Keratinocyte (primary cell): ENCODE data around the gene CAMKK2. TPM values are rescaled to one million over a fixed set of nuclear protein-coding genes. Genes with fewer than 3 reads are reported as not detected.
"Not testable (repeated sequence)": the region's sequence is repeated elsewhere in the genome, so short reads cannot be mapped to it uniquely, and the experiment has no call there.

Experiments
- DNase-seq: peaks from one replicate; pipeline ENCODE4 v3.0.0-alpha.2; 2011; ENCODE audit warnings: low read depth, missing footprints, low spot score
- FAIRE-seq: peaks from 2 replicates; lab custom pipeline; 2011; peaks lifted over from hg19 to GRCh38; lab: Jason Lieb, UNC
- H2AFZ ChIP-seq: 2 replicates; pipeline ENCODE4 v1.6.0; 2012; ENCODE audit warnings: low read length, control low read depth, inconsistent platforms; ENCODE audit not compliant: control insufficient read depth
- H3K27ac ChIP-seq: 2 replicates; pipeline ENCODE4 v1.5.1; 2011; ENCODE audit warnings: low read length; ENCODE audit not compliant: control insufficient read depth, insufficient read depth
- H3K27me3 ChIP-seq: 3 replicates; pipeline ENCODE4 v1.6.0; 2011; ENCODE audit warnings: low read length; ENCODE audit not compliant: control insufficient read depth, insufficient read depth; ENCODE audit errors: extremely low read depth
- H3K36me3 ChIP-seq, 2 experiments: 2 replicates in 1 of 2; 3 replicates in 1 of 2; pipeline ENCODE4 v1.5.1; 2011; ENCODE audit warnings: low read length in 2 of 2, mild to moderate bottlenecking in 1 of 2; ENCODE audit not compliant: control insufficient read depth in 2 of 2, insufficient read depth in 2 of 2; ENCODE audit errors: extremely low read depth in 1 of 2
- H3K4me1 ChIP-seq: 3 replicates; pipeline ENCODE4 v1.5.1; 2011; ENCODE audit warnings: low read length; ENCODE audit not compliant: control insufficient read depth, insufficient read depth; ENCODE audit errors: extremely low read depth
- H3K4me2 ChIP-seq: 3 replicates; pipeline ENCODE4 v1.6.0; 2011; ENCODE audit warnings: low read depth, low read length; ENCODE audit not compliant: control insufficient read depth, insufficient read depth; ENCODE audit errors: extremely low read depth
- H3K4me3 ChIP-seq, 3 experiments: fragments of 200-600 bp in 1 of 3; sonication (generic) in 1 of 3; 2 replicates in 2 of 3; 3 replicates in 1 of 3; pipeline ENCODE4 v1.5.1; 2011 to 2016; ENCODE audit warnings: low read length in 3 of 3, mild to moderate bottlenecking in 3 of 3, control low read depth in 2 of 3, inconsistent platforms in 1 of 3, low read depth in 1 of 3, mixed read lengths in 1 of 3, mixed run types in 1 of 3, moderate library complexity in 1 of 3; ENCODE audit not compliant: control insufficient read depth in 2 of 3, insufficient read depth in 2 of 3; ENCODE audit errors: extremely low read depth in 1 of 3
- H3K79me2 ChIP-seq: 2 replicates; pipeline ENCODE4 v1.6.0; 2012; ENCODE audit warnings: low read length; ENCODE audit not compliant: control insufficient read depth, insufficient read depth
- H3K9ac ChIP-seq: 3 replicates; pipeline ENCODE4 v1.6.0; 2011; ENCODE audit warnings: low read length; ENCODE audit not compliant: control insufficient read depth, insufficient read depth; ENCODE audit errors: extremely low read depth
- H3K9me1 ChIP-seq: 3 replicates; pipeline ENCODE4 v1.6.0; 2011; ENCODE audit warnings: low read length; ENCODE audit not compliant: control insufficient read depth, insufficient read depth; ENCODE audit errors: extremely low read depth
- H3K9me3 ChIP-seq: 2 replicates; pipeline ENCODE4 v1.5.1; 2012; ENCODE audit warnings: low read depth, low read length; ENCODE audit not compliant: control insufficient read depth
- H4K20me1 ChIP-seq: 3 replicates; pipeline ENCODE4 v1.6.0; 2011; ENCODE audit warnings: low read length; ENCODE audit not compliant: control insufficient read depth, insufficient read depth; ENCODE audit errors: extremely low read depth
- CTCF ChIP-seq, 3 experiments: IDR thresholded peaks in 1 of 3; conservative IDR thresholded peaks in 1 of 3; optimal IDR thresholded peaks in 1 of 3; 2 replicates in 2 of 3; 3 replicates in 1 of 3; pipeline versions ENCODE3 to v1.5.1; 2011; ENCODE audit warnings: low read length in 3 of 3, mild to moderate bottlenecking in 3 of 3, moderate library complexity in 2 of 3, control low read depth in 1 of 3, inconsistent platforms in 1 of 3; ENCODE audit not compliant: insufficient read depth in 2 of 3; ENCODE audit errors: extremely low read depth in 1 of 3
- EZH2 ChIP-seq: IDR thresholded peaks from one replicate; pipeline ENCODE4 v1.6.1; 2012; ENCODE audit warnings: inconsistent platforms, mild to moderate bottlenecking, low read length, moderate library complexity
- dilution Hi-C: fragments of 300-500 bp; cut with MboI; formaldehyde crosslinking; loops from one replicate; pipeline ENCODE4 v1.7.0; 2020; ENCODE audit warnings: low sequenced_read_pairs; ENCODE audit not compliant: extremely low pct_ligation_motif_present
- polyA plus RNA-seq, 5 experiments: library from polyadenylated mRNA; depleted of rRNA in 3 of 5; stranded (reverse) in 3 of 5; stranded (forward) in 1 of 5; unstranded in 1 of 5; fragments of >200 nt; gene quantifications; 1 replicate in 1 of 5; 2 replicates in 3 of 5; 3 replicates in 1 of 5; pipeline versions ENCODE4 v1.2.1 to v1.2.3, GENCODE V29; 2011 to 2012; ENCODE audit warnings: missing spikeins in 2 of 5, low read depth in 1 of 5, low replicate concordance in 1 of 5

Gene CAMKK2
- polyA plus RNA-seq, 1 donor (not counting 4 experiments of a cell fraction or from before 2014, with no cell fraction given): 18.6 TPM

DNA sequence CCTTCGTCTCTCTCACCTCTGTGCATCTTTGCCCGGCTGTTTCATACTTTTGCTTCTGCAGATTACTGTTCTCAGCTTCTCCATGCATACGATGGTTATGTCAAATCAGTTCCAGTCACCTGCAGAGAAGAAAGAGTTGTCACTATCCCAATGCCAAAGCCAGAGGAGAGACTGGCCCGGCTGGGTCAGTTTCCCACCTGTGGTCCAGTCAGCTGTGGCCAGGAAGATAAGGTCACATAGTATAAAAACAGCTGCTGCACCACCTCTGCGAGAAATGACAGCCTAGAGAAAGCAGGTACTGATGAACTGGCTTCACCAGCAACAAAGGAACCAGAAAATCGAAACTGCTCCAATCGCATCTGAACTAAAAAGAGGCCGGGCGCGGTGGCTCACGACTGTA, 93.0 kb downstream of the CAMKK2 start:
- Histone ChIP-seq H3K27me3 (no peaks in the 10 kb centered on the region), H3K4me3 (no peak overlapping the region), H3K79me2 (no peaks in the 10 kb centered on the region), H4K20me1 (no peaks in the 10 kb centered on the region), H3K9ac (no peak overlapping the region), H2AFZ (no peak overlapping the region), H3K9me3 (no peaks in the 10 kb centered on the region), H3K4me1 (no peaks in the 10 kb centered on the region), H3K4me2 (no peak overlapping the region), H3K9me1 (no peaks in the 10 kb centered on the region), H3K36me3 (no peaks in the 10 kb centered on the region), H3K27ac (no peak overlapping the region)
- FAIRE-seq (no peak), DNase-seq (no peak)
- TF ChIP-seq CTCF (optimal IDR thresholded peaks at IDR 0.05 in 1 of 3, IDR thresholded peaks at IDR 0.05 in 1 of 3, conservative IDR thresholded peaks at IDR 0.05 in 1 of 3; ENCODE audit: extremely low read depth in 1 of 3, insufficient read depth in 2 of 3, low read length in 3 of 3): no peak
- no peak for TF ChIP-seq EZH2
- dilution Hi-C loops: no loop called here

DNA sequence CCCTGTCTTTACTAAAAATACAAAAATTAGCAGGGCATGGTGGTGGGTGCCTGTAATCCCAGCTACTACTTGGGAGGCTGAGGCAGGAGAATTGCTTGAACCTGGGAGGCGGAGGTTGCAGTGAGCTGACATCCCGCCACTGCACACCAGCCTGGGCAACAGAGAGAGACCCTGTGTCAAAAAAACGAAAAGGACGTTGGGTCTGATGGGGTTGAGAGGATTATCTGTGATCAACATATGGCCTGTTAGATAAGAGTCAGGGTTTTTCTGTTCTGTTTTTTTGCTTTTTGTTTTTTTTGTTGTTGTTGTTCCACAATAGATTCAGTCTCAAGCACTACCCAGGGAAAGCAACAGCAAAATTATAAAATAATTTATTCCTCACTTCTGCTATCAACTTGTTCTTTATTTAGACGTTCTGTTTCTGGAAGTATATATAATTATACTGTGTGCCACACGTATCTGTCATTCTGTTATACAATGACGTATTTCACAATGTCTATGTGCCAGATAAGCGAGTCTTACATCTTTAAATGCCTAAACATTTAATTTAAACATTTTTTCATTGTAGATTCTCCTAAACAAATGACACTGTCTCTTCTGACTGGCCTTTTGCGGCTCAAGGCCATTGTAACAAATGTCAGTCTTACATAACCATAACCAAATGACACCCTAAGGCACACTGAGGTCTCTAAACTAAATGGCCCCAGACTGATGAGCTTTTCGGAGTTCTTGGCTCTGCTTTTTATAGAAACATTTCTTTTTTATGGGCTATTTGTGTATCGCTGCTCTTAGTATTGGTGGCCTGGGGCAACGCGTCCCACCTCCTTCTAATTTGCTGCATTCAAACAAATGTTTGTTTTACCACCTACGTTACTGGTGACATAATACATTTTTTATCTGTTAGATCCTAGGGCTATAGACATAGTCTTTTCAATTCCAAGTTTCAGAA, 93.8 kb downstream of the CAMKK2 start:
- no peaks in the 10 kb centered on the region for H3K9me1 ChIP-seq
- H3K36me3 ChIP-seq: no peaks in the 10 kb centered on the region
- H3K4me1 ChIP-seq: no peaks in the 10 kb centered on the region
- no peak overlapping the region for H3K9ac ChIP-seq
- no peaks in the 10 kb centered on the region for H3K79me2 ChIP-seq
- TF ChIP-seq EZH2: no peak
- no peak for TF ChIP-seq CTCF (optimal IDR thresholded peaks at IDR 0.05 in 1 of 3, IDR thresholded peaks at IDR 0.05 in 1 of 3, conservative IDR thresholded peaks at IDR 0.05 in 1 of 3; ENCODE audit: extremely low read depth in 1 of 3, insufficient read depth in 2 of 3, low read length in 3 of 3)
- no peak overlapping the region for H3K4me2 ChIP-seq
- H4K20me1 ChIP-seq: no peaks in the 10 kb centered on the region
- H3K27me3 ChIP-seq: no peaks in the 10 kb centered on the region
- H3K4me3 ChIP-seq: no peak overlapping the region
- H3K9me3 ChIP-seq: no peaks in the 10 kb centered on the region
- dilution Hi-C loops: no loop called here
- FAIRE-seq (no peak), DNase-seq (no peak)
- no peak overlapping the region for H2AFZ ChIP-seq
- H3K27ac ChIP-seq: no peak overlapping the region

DNA sequence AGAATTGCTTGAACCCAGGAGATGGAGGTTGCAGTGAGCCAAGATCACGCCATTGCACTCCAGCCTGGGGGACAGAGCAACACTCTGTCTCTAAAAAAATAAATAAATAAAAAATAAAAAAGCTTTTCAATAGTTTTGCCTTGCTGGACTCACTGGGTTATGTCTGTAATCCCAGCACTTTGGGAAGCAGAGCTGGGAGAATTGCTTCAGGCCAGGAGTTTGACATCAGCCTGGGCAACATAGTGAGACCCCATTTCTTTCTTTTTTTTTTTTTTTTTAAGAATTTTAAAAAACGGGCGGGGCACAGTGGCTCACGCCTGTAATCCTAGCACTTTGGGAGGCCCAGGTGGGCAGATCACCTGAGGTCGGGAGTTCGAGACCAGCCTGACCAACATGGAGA, 95.4 kb downstream of the CAMKK2 start:
- H3K27me3 ChIP-seq, H4K20me1 ChIP-seq, H2AFZ ChIP-seq, H3K4me3 ChIP-seq, H3K36me3 ChIP-seq, H3K79me2 ChIP-seq, H3K9ac ChIP-seq, H3K4me1 ChIP-seq, H3K9me3 ChIP-seq, DNase-seq, H3K4me2 ChIP-seq, FAIRE-seq, H3K27ac ChIP-seq, dilution Hi-C loops, H3K9me1 ChIP-seq: not testable (repeated sequence)
